ENCODE results near the gene ACTR6. TPM values are rescaled to one million over a fixed set of nuclear protein-coding genes. Genes with fewer than 3 reads are reported as not detected.
"Not testable (repeated sequence)": the region's sequence is repeated elsewhere in the genome, so short reads cannot be mapped to it uniquely, and the experiment has no call there.

Gene ACTR6
- total RNA-seq, 1 donor from 2014 or later = 29.7 TPM

GRCh38 chr12:100214518-100214917 is 13.9 kb downstream of the ACTR6 start:
- H3K27me3 Mint-ChIP-seq = no peaks in the 10 kb centered on the region
- TF ChIP-seq CTCF (IDR thresholded peaks at IDR 0.05; ENCODE audit: unreplicated experiment) = no peak
- no peak overlapping the region for H3K4me3 Mint-ChIP-seq (ENCODE audit: low read depth)
- H3K36me3 Mint-ChIP-seq (ENCODE audit: insufficient read depth) = peaks cover 24% of the 10 kb centered on the region
- H3K27ac Mint-ChIP-seq = no peak overlapping the region
- DNase-seq (ENCODE audit: low spot score, unreplicated experiment) = no peak
- peaks cover 16% of the 10 kb centered on the region for H3K4me1 Mint-ChIP-seq (ENCODE audit: low read depth)
- peaks cover 3% of the 10 kb centered on the region for H3K9me3 Mint-ChIP-seq (ENCODE audit: low read depth)

GRCh38 chr12:100215209-100215608 is 14.6 kb downstream of the ACTR6 start:
- Mint-ChIP-seq H3K4me1 (ENCODE audit: low read depth) (peaks cover 20% of the 10 kb centered on the region), H3K27ac (no peak overlapping the region), H3K36me3 (ENCODE audit: insufficient read depth) (peaks cover 26% of the 10 kb centered on the region), H3K4me3 (ENCODE audit: low read depth) (no peak overlapping the region), H3K27me3 (no peaks in the 10 kb centered on the region), H3K9me3 (ENCODE audit: low read depth) (peaks cover 3% of the 10 kb centered on the region)
- no peak for TF ChIP-seq CTCF (IDR thresholded peaks at IDR 0.05; ENCODE audit: unreplicated experiment)
- DNase-seq (ENCODE audit: low spot score, unreplicated experiment) = no peak

- H3K9me3 Mint-ChIP-seq (ENCODE audit: low read depth) = peaks cover 3% of the 10 kb centered on the region
- DNase-seq (ENCODE audit: low spot score, unreplicated experiment) = no peak
- H3K36me3 Mint-ChIP-seq (ENCODE audit: insufficient read depth) = peaks cover 26% of the 10 kb centered on the region
- H3K27ac Mint-ChIP-seq = no peak overlapping the region
- no peak for TF ChIP-seq CTCF (IDR thresholded peaks at IDR 0.05; ENCODE audit: unreplicated experiment)
- H3K4me3 Mint-ChIP-seq (ENCODE audit: low read depth) = no peak overlapping the region
- no peaks in the 10 kb centered on the region for H3K27me3 Mint-ChIP-seq
- peaks cover 20% of the 10 kb centered on the region for H3K4me1 Mint-ChIP-seq (ENCODE audit: low read depth)
These were observed 15.7 kb downstream of the ACTR6 start for GRCh38 chr12:100216337-100216736.

GRCh38 chr12:100219328-100220109 is 18.9 kb downstream of the ACTR6 start:
- Mint-ChIP-seq H3K9me3 (ENCODE audit: low read depth) (peaks cover 3% of the 10 kb centered on the region), H3K4me1 (ENCODE audit: low read depth) (peaks cover 11% of the 10 kb centered on the region), H3K36me3 (ENCODE audit: insufficient read depth) (peaks cover 27% of the 10 kb centered on the region), H3K27ac (no peak overlapping the region), H3K27me3 (no peaks in the 10 kb centered on the region), H3K4me3 (ENCODE audit: low read depth) (no peak overlapping the region)
- DNase-seq (ENCODE audit: low spot score, unreplicated experiment) = no peak
- no peak for TF ChIP-seq CTCF (IDR thresholded peaks at IDR 0.05; ENCODE audit: unreplicated experiment)

- Mint-ChIP-seq H3K9me3 (ENCODE audit: low read depth) (peaks cover under 1% of the 10 kb centered on the region), H3K36me3 (ENCODE audit: insufficient read depth) (peaks cover 17% of the 10 kb centered on the region), H3K27ac (no peak overlapping the region), H3K27me3 (no peaks in the 10 kb centered on the region), H3K4me3 (ENCODE audit: low read depth) (no peak overlapping the region), H3K4me1 (ENCODE audit: low read depth) (peaks cover 7% of the 10 kb centered on the region)
- DNase-seq (ENCODE audit: low spot score, unreplicated experiment) = no peak
- no peak for TF ChIP-seq CTCF (IDR thresholded peaks at IDR 0.05; ENCODE audit: unreplicated experiment)
These were observed 20.9 kb downstream of the ACTR6 start for GRCh38 chr12:100221523-100221922.

- not testable (repeated sequence) for DNase-seq (ENCODE audit: low spot score, unreplicated experiment); H3K9me3 Mint-ChIP-seq (ENCODE audit: low read depth); H3K4me3 Mint-ChIP-seq (ENCODE audit: low read depth); H3K4me1 Mint-ChIP-seq (ENCODE audit: low read depth); H3K27ac Mint-ChIP-seq; H3K27me3 Mint-ChIP-seq
- peaks cover 17% of the 10 kb centered on the region for H3K36me3 Mint-ChIP-seq (ENCODE audit: insufficient read depth)
These were observed 21.6 kb downstream of the ACTR6 start for GRCh38 chr12:100222173-100222572.

Data from progenitor cell of endocrine pancreas (in vitro differentiated cells).